Measurements from ENCODE around the gene SMYD3.
A peak's percentile ranks its signal among the peaks of the same experiment; 100 is the strongest.
"Not testable (repeated sequence)": the region's sequence is repeated elsewhere in the genome, so short reads cannot be mapped to it uniquely, and the experiment has no call there.

SMYD3 gene

DNA sequence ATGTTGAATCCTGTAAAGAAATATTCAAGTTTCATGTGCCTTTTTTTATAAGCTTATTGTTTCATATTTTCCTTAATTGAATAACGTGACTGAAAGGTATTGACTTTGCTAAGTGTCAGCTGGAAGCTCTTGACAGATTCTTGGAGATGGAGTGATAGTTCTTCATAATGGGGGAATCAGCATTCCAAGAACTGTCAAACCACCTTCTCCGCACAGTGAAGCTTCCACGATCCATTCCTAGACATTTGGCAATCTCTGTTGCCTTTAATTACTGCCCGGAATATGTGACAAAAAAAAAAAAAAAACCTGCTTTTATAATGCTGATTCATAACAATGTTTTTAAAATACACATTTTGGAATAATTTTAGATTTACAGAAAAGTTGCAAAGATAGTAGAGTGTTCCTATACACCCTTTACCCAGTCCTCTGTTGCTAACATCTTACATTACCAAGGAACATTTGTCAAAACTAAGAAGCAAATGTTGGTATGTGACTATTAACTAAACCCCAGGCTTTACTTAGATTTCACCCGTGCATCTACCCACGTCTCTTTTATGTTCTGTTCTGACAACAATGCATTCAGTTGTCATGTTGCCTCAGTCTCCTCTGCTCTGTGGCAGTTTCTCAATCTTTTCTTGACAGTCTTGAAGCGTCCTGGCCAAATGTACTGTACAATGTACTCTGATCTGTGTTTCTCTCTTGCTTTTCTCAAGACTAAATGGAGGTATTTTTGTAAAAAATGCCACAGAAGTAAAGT is 674.1 kb downstream of the SMYD3 start:
- no peak for DNase-seq (ENCODE audit: low spot score)

DNA sequence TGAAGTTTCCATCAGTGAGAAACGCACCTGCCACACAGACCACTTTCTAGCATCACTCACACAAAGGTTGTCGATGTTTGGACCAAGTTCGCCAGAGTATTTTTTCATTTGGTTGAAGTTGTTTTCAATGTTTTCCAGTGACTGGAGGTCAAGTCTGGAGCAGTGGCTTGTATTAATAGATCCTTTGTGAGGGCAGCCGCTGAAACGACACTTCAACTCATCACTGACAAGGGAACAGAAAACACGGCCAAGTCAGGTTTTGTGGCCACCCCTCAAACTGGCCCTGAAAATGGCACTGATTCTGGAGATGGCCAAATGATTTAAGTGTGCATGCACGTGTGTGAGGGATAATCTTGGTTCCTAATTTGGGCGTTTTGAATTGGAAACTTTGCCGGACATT is 675.6 kb downstream of the SMYD3 start:
- DNase-seq (ENCODE audit: low spot score): no peak

DNA sequence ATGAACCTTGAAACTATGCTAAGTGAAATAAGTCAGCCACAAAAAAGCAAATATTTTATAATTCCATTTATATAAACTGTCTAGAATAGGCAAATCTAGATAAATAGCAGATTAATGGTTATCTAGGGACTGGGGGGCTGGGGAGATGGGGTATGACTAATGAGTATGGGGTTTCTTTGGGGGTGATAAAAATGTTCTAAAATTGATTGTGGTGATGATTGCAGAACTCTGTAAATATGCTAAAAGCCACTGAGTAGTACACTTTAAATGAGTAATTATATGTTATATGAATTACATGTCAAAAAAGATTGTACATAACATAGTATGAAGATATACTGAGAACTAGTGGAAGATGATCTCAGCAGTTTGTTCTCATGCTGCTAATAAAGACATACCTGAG is 677.3 kb downstream of the SMYD3 start:
- DNase-seq (ENCODE audit: low spot score): no peak

DNA sequence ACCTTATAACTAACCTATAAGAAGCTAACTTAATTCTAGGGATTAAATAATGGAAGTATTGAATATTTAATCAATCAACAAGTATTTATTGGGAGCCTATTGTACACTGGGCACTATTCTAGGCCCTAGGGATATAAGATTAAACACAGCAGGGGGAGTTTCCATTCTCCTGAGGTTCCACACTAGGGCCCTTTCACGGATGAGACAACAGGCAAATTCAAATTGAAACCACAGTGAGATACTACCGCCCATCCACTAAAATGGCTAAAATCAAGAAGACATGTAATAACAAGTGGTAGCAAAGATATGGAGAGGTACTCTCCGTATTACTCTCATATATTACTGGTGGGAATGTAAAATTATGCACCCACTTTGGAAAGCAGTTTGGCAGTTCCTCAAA is 677.9 kb downstream of the SMYD3 start:
- no peak for DNase-seq (ENCODE audit: low spot score)

DNA sequence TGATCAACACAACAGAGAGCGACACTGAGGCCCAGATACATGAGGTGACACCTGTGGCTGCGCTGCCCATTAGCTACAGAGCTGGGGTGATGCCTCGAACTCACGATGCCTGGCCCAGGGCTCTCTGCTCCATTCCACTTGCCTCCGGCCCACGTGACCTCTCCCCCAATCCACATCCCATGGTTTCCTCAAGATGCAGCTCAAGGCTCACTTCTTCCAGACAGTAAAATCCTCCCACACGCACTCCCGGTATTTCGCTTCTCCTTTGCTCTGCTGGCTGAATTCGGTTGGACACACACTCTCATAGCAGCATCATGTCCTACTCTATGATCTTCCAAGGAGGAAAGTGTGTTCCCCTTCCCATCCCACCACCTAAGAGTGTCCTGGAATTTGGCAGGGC is 679.8 kb downstream of the SMYD3 start:
- DNase-seq (ENCODE audit: low spot score): no peak

DNA sequence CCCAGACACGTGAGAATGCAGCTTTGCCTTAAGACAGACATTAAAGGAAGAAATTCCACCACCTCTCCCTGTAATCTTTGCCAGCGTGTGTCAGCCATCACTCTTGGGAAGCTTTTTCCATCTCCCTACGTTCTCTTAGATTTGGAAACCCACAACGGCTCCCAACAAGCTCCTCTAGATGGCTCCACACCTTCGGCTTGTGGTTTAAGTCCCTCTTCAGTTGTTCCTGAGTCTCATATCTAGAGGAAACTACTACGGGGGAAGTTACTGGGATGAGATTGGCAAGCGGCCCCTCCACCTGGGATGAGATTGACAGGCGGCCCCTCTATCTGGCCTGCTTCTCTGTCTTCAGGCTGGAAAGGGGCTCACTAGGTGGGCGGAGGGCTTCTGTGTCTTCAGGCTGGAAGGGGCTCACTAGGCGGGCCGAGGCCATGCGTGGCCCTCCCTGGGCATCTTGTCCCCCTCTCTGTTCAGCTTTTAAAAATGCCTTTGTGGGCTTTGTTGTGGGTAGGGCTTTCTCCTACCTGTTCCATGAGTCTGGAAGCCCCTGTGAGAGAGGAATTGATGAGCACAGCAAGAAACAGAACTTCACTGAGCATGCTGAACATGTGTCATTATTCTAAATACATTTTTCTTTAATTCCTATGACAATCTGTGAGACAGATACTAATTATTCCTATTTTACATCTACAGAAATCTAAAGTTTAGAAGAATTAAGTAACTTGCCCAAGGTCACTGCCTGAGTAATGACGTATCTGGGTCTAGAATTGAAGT is 681.8 kb downstream of the SMYD3 start:
- DNase-seq (ENCODE audit: low spot score): no peak

DNA sequence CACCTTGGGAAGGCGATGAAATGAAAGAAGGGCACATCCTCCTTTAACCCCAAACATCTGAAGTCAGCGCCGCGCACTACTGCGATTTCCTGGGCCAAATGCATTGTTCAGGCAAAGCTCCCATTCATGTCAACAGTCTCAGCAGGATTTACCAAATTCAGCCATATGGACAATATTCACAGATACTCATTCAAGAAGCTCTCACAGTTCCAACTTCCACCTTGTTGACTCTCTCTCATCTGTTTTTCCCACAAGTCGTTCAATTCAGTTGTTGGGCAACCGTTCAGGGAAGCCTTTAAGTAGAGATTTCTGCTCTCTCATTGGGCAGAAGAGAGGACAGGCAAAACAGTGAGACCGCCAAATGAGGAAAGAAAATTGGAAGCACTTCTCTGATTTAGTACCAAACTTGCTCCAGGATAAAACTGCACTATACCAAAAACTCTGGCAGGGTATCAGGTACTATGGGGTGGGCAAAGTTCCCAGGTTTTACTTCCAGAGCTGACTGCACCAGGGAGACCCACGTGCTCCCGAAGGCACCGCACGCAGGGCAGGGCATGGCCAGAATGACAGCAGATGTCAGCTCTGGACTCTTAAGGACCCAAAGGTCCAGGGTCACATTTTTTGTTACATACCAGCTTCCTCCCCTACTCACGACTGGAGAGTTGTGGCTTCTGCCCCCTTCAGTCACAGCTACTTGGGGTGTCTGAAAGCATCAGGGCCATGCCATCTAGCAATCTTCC is 683.5 kb downstream of the SMYD3 start:
- no peak for DNase-seq (ENCODE audit: low spot score)

DNA sequence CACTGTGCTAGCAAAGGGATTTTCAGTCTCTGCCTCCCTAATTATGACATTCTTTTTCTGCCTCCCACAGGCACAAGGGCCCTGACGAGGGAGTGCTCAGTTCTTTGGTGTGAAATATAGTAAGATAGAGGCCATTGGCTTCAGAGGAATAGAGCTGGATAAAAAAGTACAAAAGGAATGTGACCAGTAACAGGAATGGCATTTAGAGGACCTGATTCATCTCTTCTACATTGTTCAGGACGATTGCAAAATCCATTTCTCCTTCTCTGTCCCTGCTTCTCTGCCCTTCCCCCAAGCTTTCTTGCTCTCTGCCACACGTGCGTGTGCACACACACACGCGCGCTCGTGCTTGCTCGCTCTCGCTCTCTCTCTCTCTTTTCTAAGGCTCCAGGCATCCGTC is 684.1 kb downstream of the SMYD3 start:
- DNase-seq (ENCODE audit: low spot score): no peak

DNA sequence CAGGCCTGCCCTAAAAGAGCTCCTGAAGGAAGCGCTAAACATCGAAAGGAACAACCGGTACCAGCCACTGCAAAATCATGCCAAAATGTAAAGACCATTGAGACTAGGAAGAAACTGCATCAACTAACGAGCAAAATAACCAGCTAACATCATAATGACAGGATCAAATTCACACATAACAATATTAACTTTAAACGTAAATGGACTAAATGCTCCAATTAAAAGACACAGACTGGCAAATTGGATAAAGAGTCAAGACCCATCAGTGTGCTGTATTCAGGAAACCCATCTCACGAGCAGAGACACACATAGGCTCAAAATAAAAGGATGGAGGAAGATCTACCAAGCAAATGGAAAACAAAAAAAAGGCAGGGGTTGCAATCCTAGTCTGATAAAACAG is 688.7 kb downstream of the SMYD3 start:
- DNase-seq (ENCODE audit: low spot score): not testable (repeated sequence)

DNA sequence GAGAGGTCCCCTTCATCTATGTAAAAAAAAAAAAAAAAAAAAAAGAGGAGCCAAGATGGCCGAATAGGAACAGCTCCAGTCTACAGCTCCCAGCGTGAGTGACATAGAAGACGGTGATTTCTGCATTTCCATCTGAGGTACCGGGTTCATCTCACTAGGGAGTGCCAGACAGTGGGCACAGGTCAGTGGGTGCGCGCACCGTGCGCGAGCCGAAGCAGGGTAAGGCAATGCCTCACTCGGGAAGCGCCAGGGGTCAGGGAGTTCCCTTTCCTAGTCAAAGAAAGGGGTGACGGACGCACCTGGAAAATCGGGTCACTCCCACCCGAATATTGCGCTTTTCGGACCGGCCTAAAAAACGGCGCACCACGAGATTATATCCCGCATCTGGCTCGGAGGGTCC is 690.6 kb downstream of the SMYD3 start:
- not testable (repeated sequence) for DNase-seq (ENCODE audit: low spot score)

DNA sequence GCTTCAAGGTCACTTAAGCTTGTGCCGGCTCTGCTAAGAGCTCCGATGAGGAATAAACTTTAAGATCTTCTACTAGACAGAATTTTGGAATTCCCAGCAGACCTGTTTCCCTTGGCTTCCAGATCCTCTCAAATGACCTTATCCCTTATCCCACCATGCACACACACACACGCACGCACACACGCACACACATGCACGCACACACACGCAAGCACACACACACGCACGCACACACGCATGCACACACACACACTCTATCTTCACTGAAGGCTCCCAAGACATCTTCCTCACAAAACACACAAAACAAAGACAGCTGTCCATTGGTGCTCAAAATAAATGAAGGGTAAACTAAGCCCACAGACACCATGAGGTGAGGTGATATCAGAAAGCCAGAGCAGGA is 692.4 kb downstream of the SMYD3 start:
- no peak for DNase-seq (ENCODE audit: low spot score)

DNA sequence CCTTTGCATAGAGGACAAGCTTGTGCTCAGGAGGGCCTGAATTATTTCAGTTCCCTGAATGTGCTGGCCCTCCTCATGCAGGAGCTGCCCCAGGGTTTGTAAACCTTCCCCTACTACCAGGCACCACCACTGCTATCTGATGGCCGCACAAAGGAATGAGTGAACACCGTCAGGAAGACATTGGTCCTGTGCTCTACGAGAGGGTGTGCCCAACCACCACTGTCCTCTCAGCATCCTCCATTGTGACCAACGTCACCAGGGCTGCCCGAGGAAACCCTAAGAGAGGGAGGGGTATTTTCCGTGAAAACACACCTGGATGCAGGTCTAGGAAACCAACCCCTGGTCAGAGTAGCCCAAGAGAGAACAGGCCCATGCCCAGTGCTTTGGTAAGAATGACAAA is 694.8 kb downstream of the SMYD3 start:
- no peak for DNase-seq (ENCODE audit: low spot score)

DNA sequence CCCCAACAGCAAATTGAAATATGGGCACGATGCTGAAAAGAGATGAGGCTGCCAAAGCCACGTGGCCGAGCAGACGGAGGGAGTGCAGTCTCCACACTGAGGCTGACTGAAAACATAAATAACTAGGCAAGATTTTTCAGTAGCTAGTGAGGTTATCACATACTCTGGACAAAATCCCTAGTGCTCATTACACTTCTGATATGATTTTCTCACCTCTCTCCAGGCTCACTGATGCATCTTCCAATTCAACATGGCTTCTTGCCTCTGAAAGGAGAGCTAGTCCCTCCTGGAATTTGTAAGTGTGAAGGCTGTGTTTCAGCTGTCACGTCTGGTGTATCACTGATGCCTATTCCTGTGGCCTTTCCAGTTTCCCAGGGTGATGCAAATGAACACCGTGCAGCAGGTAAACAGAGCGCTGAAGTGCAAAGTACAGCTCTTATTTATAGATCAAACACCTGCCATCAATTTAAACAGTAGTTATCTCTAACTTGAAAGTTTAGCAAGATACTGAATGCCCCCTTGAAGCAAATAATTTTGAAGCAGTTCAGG is 696.2 kb downstream of the SMYD3 start:
- peak; percentile 57 for DNase-seq (ENCODE audit: low spot score)

DNA sequence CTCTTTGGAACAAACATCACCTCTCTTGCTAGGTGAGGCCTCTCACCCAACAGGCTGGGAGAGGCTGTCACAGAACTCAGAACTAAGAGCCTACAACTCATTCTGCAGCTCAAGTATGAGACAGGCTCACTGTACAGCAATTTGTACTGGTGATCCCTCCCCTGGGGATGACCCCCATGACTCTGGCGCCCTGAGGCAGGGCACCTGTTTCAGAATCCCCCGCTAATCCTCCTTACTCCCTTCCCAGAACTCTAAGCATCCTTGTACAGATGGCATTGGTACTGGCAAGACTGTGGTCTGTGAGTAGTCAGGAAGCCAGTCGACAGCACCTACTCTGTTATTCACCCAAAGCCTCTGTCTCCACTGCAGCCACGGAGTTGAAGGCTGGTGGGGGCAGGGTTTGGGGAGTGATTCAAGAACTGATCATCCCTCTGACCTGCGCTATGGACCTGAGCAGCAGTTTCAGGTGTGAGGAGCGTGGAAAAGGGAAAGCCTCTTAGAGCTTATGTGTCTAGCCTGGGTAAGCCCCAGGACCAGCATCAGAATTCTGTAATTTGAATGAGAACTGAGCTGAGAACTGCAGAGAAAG is 696.8 kb downstream of the SMYD3 start:
- no peak for DNase-seq (ENCODE audit: low spot score)

DNA sequence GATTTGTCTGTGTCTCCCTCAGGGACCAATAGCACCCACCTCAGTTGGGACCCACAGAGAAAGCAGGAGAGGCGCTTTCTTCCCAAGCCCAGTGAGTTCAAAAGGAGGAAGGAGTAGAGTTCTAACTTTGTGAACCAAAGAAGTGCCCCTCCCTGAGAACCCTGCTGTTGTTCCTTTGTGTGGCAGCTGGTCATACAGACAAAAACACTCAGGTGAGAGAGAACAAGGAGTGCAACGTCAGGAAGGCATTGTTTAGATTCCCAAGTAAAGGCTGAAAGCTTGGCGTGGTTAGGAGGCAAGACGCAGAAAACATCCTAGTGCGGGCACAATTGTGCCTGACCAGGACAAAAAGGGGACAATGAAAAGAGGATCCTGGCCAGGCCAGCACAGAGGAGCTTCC is 697.7 kb downstream of the SMYD3 start:
- no peak for DNase-seq (ENCODE audit: low spot score)

DNA sequence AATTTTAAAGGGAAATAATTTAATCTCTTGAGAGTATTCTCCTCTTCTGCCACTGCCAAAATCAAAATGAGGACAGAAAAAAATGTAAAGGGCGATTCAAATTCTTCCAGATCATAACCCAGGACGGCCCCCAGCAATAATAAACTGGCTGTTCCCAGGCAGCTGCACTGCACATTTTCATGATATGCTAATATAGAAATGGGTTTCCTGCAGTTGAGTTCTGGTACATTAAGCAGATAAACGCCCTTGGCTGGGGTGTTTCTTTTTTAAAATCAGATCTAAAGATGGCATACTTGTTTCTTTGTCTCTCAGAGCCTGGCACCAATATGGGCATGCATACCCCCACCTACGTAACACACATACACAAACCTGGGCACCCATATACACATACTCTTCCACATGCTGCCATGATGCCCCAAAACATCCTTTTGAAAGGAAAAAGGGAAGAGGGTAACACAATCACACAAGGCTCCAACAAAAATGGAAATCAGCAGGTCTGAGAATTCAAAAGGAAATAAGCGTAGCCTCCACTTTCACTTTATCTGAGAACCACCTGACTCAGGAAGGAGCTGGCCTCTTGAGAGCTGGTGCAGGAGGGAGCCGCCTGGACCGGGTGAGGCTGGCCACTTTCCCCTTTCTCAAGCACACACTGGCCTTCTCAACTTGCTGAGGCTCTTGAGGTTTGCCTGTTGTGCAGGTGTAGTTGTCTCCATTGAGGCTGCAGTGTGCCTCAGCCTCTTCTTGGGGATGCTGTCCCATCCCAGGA is 698.9 kb downstream of the SMYD3 start:
- DNase-seq (ENCODE audit: low spot score): no peak

DNA sequence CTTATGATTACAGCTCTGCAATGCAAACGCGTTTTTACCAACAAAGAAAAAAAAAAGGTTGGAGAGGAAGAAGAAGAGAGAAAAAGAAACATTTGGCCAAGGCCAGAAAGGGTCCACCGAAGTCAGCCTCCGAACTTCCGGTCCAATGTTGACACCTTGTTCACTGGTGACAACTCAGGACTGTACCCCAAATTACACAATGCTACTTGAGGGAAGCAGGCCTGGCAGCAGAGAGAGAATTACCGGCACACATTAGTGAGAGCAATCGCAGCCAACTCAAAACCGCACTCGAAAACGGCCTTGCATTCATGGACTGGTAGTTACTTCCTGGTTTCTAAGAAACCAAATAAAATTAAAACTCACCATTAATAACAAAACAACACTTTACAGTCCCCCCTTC is 699.8 kb downstream of the SMYD3 start:
- DNase-seq (ENCODE audit: low spot score): peak; percentile 17

DNA sequence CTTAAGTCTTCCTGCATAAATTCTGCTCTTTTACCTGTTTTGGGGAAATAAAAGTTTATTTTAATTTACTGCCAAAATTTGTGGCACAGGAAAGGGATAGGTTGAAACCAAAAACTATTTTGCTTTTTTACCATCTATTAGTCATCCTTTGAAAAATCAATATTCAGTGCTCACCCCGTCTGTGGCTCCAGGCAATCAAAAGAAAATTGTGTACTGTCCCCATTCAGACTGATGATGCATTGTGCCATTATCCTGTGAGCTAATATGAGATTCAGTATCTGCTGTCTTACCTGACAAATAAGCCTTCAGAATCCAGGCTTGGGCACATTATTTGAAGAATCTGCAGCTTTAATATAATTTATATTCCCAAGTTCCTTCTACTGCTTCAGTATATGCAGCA is 701.5 kb downstream of the SMYD3 start:
- no peak for DNase-seq (ENCODE audit: low spot score)

DNA sequence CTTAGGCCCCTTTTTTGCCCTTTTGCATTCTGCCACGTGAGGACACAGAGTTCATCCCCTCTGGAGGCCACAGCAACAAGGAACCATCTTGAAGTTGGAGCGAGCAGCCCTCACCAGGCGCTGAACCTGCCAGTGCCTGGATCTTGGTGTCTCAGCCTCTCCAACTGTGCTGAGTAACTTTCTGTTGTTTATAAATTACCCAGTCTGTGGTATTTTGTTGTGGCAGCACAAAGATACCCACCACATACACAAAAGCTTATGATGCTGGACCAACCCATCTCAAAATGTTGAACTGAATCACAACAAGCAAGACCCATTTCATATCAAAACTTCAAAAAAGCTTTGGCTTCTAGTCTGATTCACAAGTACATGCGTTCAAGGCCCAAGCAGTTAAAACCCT is 702.4 kb downstream of the SMYD3 start:
- no peak for DNase-seq (ENCODE audit: low spot score)

DNA sequence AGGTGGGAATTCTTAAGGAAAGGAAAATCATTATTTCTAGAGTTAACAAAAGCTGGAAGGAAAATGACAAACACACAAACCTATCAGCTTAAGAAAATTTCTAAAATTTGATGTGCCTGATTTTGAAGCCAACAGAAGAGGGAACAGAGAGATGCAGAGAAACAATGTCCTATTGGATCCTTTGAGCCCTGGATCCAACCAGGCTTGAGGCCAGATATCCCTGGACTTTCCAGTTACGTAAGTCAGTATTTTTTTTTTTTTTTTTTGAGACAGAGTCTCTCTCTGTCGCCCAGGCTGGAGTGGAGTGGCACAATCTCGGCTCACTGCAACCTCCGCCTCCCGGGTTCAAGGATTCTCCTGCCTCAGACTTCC is 703.4 kb downstream of the SMYD3 start:
- no peak for DNase-seq (ENCODE audit: low spot score)

DNA sequence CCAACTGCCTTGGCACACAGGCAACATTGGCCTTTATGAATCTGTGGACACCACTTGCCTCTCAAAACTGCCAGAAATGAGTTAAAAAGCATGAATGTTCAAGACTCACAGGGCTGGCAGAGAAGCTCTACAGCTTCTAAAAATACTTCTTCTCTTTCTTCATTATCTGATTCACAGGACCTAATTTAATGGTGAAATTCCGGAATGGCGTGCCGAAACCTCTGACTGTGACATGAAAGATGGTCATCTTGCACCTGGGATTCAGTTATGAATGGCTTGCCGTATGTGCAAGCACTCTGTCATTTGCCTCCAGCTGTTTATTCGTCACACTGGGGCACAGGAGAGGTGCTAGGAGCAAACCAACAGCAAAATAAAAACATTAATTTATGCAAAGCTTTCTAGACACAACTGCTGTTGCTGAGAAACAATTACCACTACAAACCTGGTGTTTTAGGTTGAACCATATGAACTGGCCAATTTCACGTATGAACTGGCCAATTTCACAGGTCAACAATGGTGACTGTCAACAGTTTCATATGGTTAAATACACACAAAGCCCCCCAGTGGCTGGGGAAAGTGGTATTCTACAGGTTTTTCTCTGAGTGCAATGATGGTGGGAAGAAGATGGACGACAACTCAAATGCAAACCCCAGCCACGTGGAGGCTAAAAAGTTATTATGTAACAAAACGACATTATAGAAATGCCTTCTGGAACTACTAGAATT is 704.0 kb downstream of the SMYD3 start:
- DNase-seq (ENCODE audit: low spot score): no peak

All from Ammon's horn (tissue), 1 donor.